ENCODE results near the gene R3HDM2.

The R3HDM2 gene

DNA sequence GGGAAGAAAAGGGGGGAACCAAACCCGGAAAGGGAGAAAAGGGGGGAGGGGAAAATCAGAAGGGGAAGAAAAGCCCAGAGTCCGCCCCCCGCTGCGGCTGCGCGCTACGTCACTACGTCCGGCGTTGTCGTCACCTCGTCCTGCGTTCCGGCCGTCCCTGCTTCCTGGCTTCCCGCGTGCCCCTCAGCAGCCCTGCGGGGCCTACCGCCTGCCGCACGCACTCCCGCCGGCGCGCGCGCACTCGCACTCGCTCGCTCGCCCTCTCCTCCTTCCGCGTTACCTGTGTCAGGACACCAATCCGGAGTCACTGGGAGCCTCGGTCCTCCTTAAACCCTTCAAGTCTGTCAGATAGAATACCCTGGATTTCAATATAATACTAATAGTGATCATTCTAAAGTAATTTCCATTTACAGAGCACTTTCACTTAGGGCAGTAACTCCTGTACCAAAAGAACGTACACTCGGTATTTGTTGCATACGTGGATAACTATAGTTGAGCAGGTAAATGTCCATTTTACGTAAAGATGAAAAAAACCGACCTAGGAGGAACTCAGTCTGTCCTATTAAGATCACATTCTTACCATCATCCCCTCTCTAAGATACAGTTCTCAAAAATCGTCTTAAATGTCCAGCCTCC is at the start of gene R3HDM2:
Gene R3HDM2, minus strand, starts transcription at position 113 of the 636 bp plus-strand sequence. CDS start 120,615 bp downstream, outside the sequence.
- Histone ChIP-seq H3K36me3 (ENCODE audit: insufficient read depth, low read length) (no peaks in the 10 kb centered on the region), H4K20me1 (ENCODE audit: insufficient read depth, low read length) (no peaks in the 10 kb centered on the region), H3K27ac (ENCODE audit: low read depth, low read length, poor library complexity, severe bottlenecking) (peak within 1 kb of the TSS; percentile 60), H3K4me2 (ENCODE audit: low read length) (peak within 1 kb of the TSS; percentile 94), H3K79me2 (ENCODE audit: insufficient read depth, low read length) (peaks cover 16% of the 10 kb centered on the region), H3K27me3 (ENCODE audit: insufficient read depth, low read length) (no peaks in the 10 kb centered on the region), H3K9me3 (ENCODE audit: low read length) (no peaks in the 10 kb centered on the region), H3K9ac (ENCODE audit: low read length) (peak within 1 kb of the TSS; percentile 85), H3K4me3 (ENCODE audit: low read depth, low read length, poor library complexity, severe bottlenecking) (peak within 1 kb of the TSS; percentile 78), H2AFZ (ENCODE audit: low read length) (peak within 1 kb of the TSS; percentile 31), H3F3A (ENCODE audit: insufficient read depth, low read length) (no peaks in the 10 kb centered on the region), H3K4me1 (ENCODE audit: insufficient read depth, low read length, severe bottlenecking) (peaks cover 35% of the 10 kb centered on the region), H3K9me2 (ENCODE audit: low read depth, low read length) (no peaks in the 10 kb centered on the region)
- TF ChIP-seq EZH2 (IDR thresholded peaks at IDR 0.05; ENCODE audit: borderline replicate concordance, low read length), result no peak
- TF ChIP-seq, protein P1, sequence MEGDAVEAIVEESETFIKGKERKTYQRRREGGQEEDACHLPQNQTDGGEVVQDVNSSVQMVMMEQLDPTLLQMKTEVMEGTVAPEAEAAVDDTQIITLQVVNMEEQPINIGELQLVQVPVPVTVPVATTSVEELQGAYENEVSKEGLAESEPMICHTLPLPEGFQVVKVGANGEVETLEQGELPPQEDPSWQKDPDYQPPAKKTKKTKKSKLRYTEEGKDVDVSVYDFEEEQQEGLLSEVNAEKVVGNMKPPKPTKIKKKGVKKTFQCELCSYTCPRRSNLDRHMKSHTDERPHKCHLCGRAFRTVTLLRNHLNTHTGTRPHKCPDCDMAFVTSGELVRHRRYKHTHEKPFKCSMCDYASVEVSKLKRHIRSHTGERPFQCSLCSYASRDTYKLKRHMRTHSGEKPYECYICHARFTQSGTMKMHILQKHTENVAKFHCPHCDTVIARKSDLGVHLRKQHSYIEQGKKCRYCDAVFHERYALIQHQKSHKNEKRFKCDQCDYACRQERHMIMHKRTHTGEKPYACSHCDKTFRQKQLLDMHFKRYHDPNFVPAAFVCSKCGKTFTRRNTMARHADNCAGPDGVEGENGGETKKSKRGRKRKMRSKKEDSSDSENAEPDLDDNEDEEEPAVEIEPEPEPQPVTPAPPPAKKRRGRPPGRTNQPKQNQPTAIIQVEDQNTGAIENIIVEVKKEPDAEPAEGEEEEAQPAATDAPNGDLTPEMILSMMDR (IDR thresholded peaks at IDR 0.05; ENCODE audit: low read length), result no peak

DNA sequence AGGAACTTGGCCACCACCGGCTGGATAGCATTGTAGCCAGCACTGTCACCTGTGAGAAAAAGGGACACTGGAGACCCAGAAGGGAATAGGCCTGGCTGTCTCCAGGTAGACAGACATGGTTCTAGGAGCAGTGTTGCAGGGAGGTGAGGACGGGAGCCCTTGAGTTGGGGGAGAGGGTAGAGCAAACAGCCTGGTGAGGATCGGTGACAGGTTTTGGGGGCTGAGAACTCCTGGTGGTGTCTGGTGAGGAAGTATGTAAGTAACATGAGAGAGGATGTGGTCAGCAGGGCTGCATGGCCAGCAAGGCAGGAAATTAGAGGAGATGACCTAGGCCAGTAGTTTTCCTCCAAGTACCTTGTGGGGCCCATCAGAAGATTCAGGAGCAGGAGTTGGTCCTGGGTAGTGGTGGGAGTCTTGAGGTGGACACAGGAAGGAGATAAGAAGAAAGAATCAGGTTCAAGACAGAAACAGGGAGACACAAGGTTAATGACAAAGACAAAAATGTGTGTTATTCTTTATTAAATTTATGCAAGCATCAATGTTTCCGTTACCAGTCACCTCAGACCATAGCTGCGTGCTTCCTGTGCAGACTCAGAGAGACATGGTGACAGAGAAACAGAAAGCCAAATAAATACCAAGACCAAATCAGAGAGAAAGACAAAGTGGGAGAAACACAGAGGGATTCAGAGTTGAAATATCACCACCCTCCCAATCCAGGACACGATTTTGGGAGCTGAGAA is 48.7 kb upstream of the R3HDM2 start, which contains the start of gene ARHGAP9:
Gene ARHGAP9, minus strand, starts transcription at position 491 of the 740 bp plus-strand sequence. Its CDS starts 460 bp downstream, at position 31.
- H2AFZ ChIP-seq (ENCODE audit: low read length), result no peak within 1 kb of the TSS
- no peak for TF ChIP-seq EZH2 (IDR thresholded peaks at IDR 0.05; ENCODE audit: borderline replicate concordance, low read length)
- TF ChIP-seq, protein P1 (IDR thresholded peaks at IDR 0.05; ENCODE audit: low read length), result no peak
- no peaks in the 10 kb centered on the region for H3K27me3 ChIP-seq (ENCODE audit: insufficient read depth, low read length)
- no peaks in the 10 kb centered on the region for H3K36me3 ChIP-seq (ENCODE audit: insufficient read depth, low read length)
- H3K4me1 ChIP-seq (ENCODE audit: insufficient read depth, low read length, severe bottlenecking), result peaks cover 51% of the 10 kb centered on the region
- H3K9me2 ChIP-seq (ENCODE audit: low read depth, low read length), result no peaks in the 10 kb centered on the region
- H3K4me2 ChIP-seq (ENCODE audit: low read length), result peak within 1 kb of the TSS; percentile 74
- peak within 1 kb of the TSS; percentile 65 for H3K9ac ChIP-seq (ENCODE audit: low read length)
- H3K4me3 ChIP-seq (ENCODE audit: low read depth, low read length, poor library complexity, severe bottlenecking), result peak within 1 kb of the TSS; percentile 57
- no peaks in the 10 kb centered on the region for H4K20me1 ChIP-seq (ENCODE audit: insufficient read depth, low read length)
- no peaks in the 10 kb centered on the region for H3F3A ChIP-seq (ENCODE audit: insufficient read depth, low read length)
- H3K79me2 ChIP-seq (ENCODE audit: insufficient read depth, low read length), result no peaks in the 10 kb centered on the region
- no peaks in the 10 kb centered on the region for H3K9me3 ChIP-seq (ENCODE audit: low read length)
- H3K27ac ChIP-seq (ENCODE audit: low read depth, low read length, poor library complexity, severe bottlenecking), result peak within 1 kb of the TSS; percentile 88

DNA sequence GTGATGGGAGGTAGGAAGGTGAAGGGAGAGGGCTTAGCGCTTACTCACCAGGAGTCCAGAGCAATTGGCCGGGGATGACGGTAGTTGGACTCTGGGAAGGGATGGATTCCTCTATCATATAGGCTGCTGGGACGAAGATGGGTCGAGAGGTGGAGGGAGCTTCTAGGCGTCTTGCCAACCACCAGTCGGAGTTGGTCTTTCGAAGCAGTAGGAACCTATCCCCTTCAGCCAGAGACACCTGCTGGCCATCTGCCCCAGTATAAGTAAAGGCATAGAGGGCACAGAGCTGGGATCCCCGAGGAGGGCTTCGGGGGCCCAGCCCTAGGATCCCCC is 48.2 kb upstream of the R3HDM2 start:
- no peaks in the 10 kb centered on the region for H3K9me3 ChIP-seq (ENCODE audit: low read length)
- H4K20me1 ChIP-seq (ENCODE audit: insufficient read depth, low read length), result no peaks in the 10 kb centered on the region
- peak overlapping the region; percentile 65 for H3K9ac ChIP-seq (ENCODE audit: low read length)
- peak overlapping the region; percentile 74 for H3K4me2 ChIP-seq (ENCODE audit: low read length)
- TF ChIP-seq, protein P1 (IDR thresholded peaks at IDR 0.05; ENCODE audit: low read length), result peak; percentile 38; the same call in 1 of the 2 replicates
- no peak for TF ChIP-seq EZH2 (IDR thresholded peaks at IDR 0.05; ENCODE audit: borderline replicate concordance, low read length)
- H3K36me3 ChIP-seq (ENCODE audit: insufficient read depth, low read length), result no peaks in the 10 kb centered on the region
- no peak overlapping the region for H2AFZ ChIP-seq (ENCODE audit: low read length)
- H3K4me3 ChIP-seq (ENCODE audit: low read depth, low read length, poor library complexity, severe bottlenecking), result peak overlapping the region; percentile 57
- no peaks in the 10 kb centered on the region for H3K27me3 ChIP-seq (ENCODE audit: insufficient read depth, low read length)
- H3F3A ChIP-seq (ENCODE audit: insufficient read depth, low read length), result no peaks in the 10 kb centered on the region
- H3K79me2 ChIP-seq (ENCODE audit: insufficient read depth, low read length), result no peaks in the 10 kb centered on the region
- peaks cover 51% of the 10 kb centered on the region for H3K4me1 ChIP-seq (ENCODE audit: insufficient read depth, low read length, severe bottlenecking)
- peak overlapping the region; percentile 88 for H3K27ac ChIP-seq (ENCODE audit: low read depth, low read length, poor library complexity, severe bottlenecking)
- no peaks in the 10 kb centered on the region for H3K9me2 ChIP-seq (ENCODE audit: low read depth, low read length)

Measured in OCI-LY1 (cell line).